Ecto neural progenitor cell (in vitro differentiated cells): Measurements from ENCODE around the gene COG4.

Experiments
- DNase-seq: peaks from one replicate; pipeline ENCODE4 v3.0.0-alpha.2; 2018; ENCODE audit warnings: low spot score

COG4 gene

GRCh38 chr16:70526403-70526802 lies 3.0 kb upstream of the COG4 start:
- DNase-seq: no peak

- peak; percentile 47 for DNase-seq
Measured at GRCh38 chr16:70524399-70524825, 1.1 kb upstream of the COG4 start.

GRCh38 chr16:70523743-70524398 lies 517 bp upstream of the COG4 start, which contains the start of gene SF3B3:
Gene SF3B3, plus strand, starts transcription at chr16:70523816. Its CDS starts 2,841 bp downstream, at chr16:70526657.
- peak; percentile 80 for DNase-seq

GRCh38 chr16:70522216-70523075 lies 908 bp downstream of the COG4 start:
- no peak for DNase-seq

GRCh38 chr16:70520612-70521297 lies 2.6 kb downstream of the COG4 start:
- DNase-seq: no peak

GRCh38 chr16:70512456-70512855 lies 10.9 kb downstream of the COG4 start:
- no peak for DNase-seq

- no peak for DNase-seq
Measured at GRCh38 chr16:70511833-70512232, 11.5 kb downstream of the COG4 start.

- no peak for DNase-seq
Measured at GRCh38 chr16:70510216-70510615, 13.1 kb downstream of the COG4 start.

- no peak for DNase-seq
Measured at GRCh38 chr16:70508752-70509151, 14.6 kb downstream of the COG4 start.

GRCh38 chr16:70496513-70496912 lies 26.8 kb downstream of the COG4 start:
- DNase-seq: no peak

GRCh38 chr16:70495425-70496182 lies 27.8 kb downstream of the COG4 start:
- no peak for DNase-seq

- no peak for DNase-seq
Measured at GRCh38 chr16:70494777-70495176, 28.6 kb downstream of the COG4 start.

GRCh38 chr16:70494202-70494770 lies 29.1 kb downstream of the COG4 start:
- DNase-seq: no peak

GRCh38 chr16:70493802-70494201 lies 29.6 kb downstream of the COG4 start:
- no peak for DNase-seq

GRCh38 chr16:70490261-70490660 lies 33.1 kb downstream of the COG4 start:
- DNase-seq: no peak

- DNase-seq: no peak
Measured at GRCh38 chr16:70484867-70485266, 38.5 kb downstream of the COG4 start.

- DNase-seq: no peak
Measured at GRCh38 chr16:70483426-70483825, 39.9 kb downstream of the COG4 start.

GRCh38 chr16:70482624-70483023 lies 40.7 kb downstream of the COG4 start:
- no peak for DNase-seq

- DNase-seq: no peak
Measured at GRCh38 chr16:70481929-70482536, 41.3 kb downstream of the COG4 start.

- no peak for DNase-seq
Measured at GRCh38 chr16:70480127-70481105, 42.9 kb downstream of the COG4 start.
